GM12892 (cell line): ENCODE results near the gene GPC5.

Experiments used
- POLR2A ChIP-seq: IDR thresholded peaks from 2 replicates; pipeline ENCODE4 v1.6.1; 2011; ENCODE audit warnings: low read depth, low read length, control low read depth
- POLR2AphosphoS5 ChIP-seq: IDR thresholded peaks from 2 replicates; pipeline ENCODE4 v1.6.1; 2011; ENCODE audit warnings: low read depth, low read length, control low read depth
- TAF1 ChIP-seq: IDR thresholded peaks from 2 replicates; pipeline ENCODE4 v1.6.1; 2011; ENCODE audit warnings: low read depth, mild to moderate bottlenecking, control low read depth, low read length, borderline replicate concordance

GRCh38 chr13:92538164-92538563 is 1139.7 kb downstream of the GPC5 start:
- TF ChIP-seq TAF1 (no peak), POLR2A (no peak), POLR2AphosphoS5 (no peak)
